ENCODE data around the gene MRPL53.

The MRPL53 gene

DNA sequence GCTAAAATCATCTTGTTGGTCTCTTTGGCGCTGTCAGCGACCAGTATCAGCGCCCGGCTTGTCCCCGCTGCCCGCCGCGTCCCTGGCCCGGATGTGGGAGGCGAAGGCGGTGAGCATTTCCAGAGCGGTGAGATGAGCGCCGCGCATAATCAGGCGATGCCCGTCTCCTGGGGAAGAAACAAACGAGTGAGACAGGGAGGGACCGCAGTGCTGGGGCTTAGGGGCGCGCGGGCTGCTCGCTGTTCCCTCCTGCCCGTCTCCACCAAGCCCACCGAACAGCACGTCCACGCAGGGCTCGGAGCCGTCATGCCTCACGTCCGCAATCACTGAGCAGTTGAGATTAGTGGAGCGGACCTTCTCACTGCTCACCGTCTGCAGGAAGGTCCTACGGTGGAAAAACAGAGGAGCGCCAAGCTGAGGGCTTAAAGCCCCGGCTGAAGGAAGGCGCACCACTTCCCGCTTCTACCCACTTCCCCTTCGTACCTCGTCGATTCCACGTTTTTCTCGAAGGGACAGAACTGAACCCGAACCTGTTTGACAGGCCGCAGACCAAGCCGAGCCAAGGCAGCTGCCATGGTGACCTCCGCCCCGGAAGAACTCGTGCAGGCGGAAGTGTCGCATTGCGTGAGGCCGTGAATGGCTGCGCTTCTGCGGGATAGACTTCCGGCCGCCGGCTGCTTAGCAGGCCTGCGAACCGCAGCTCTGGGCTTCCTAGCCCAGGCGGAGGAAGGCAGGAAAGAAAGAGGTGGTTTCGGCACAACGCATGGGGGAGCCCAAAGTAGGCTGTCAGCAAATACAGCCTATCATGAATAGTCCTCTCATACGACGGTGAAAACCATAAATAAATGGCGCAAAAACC lies at the start of gene MRPL53:
TSS of gene MRPL53 (minus strand) at position 595 of the 859 bp plus-strand sequence. CDS start at position 575, 20 bp downstream.
- no peak for TF ChIP-seq EZH2phosphoT487 (IDR thresholded peaks at IDR 0.05; ENCODE audit: low read depth)
- Histone ChIP-seq H3K4me2 (ENCODE audit: low read length) (peak within 1 kb of the TSS; percentile 80), H3K9ac (ENCODE audit: low read length) (peak within 1 kb of the TSS; percentile 81), H3K27me3 (ENCODE audit: low read depth, low read length) (no peaks in the 10 kb centered on the region), H3K9me3 (ENCODE audit: insufficient read depth, low read length) (no peaks in the 10 kb centered on the region), H4K20me1 (ENCODE audit: insufficient read depth, low read length) (no peaks in the 10 kb centered on the region), H3K36me3 (replicated peaks; ENCODE audit: low read depth, low read length) (peaks cover 16% of the 10 kb centered on the region), H3K27ac (ENCODE audit: low read length) (peak within 1 kb of the TSS; percentile 84), H3K4me1 (ENCODE audit: low read length) (peaks cover 11% of the 10 kb centered on the region), H3K79me2 (ENCODE audit: low read length) (peaks cover 10% of the 10 kb centered on the region), H2AFZ (ENCODE audit: low read depth, low read length) (peak within 1 kb of the TSS; percentile 23; the same call in 1 of the 2 replicates), H3K4me3 (ENCODE audit: low read length) (peak within 1 kb of the TSS; percentile 81)

DNA sequence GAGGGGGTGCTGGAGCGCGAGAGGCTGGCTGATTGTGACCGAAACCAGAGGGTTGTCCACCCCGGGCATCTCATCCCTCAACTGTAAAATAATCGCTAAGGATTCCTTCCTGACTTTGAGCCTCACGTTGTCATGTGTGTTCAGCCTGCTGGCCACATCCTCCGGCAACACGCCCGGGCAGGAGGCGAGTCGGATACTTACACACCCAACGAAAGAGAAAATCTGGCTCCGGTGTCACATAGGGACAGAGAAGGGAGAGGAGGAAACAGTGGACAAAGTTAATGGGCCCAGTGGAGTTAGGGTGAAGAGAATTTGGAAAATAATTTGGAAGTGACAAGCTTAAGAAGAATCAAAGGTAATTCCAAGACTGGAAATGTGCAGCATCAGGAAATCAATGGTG lies 44.2 kb upstream of the MRPL53 start:
- Histone ChIP-seq H3K27me3 (ENCODE audit: low read depth, low read length) (no peaks in the 10 kb centered on the region), H4K20me1 (ENCODE audit: insufficient read depth, low read length) (no peaks in the 10 kb centered on the region), H3K27ac (ENCODE audit: low read length) (no peak overlapping the region), H3K79me2 (ENCODE audit: low read length) (no peaks in the 10 kb centered on the region), H3K9ac (ENCODE audit: low read length) (no peak overlapping the region), H3K4me1 (ENCODE audit: low read length) (peaks cover 16% of the 10 kb centered on the region), H3K36me3 (replicated peaks; ENCODE audit: low read depth, low read length) (peaks cover 5% of the 10 kb centered on the region), H2AFZ (ENCODE audit: low read depth, low read length) (no peak overlapping the region), H3K4me3 (ENCODE audit: low read length) (no peak overlapping the region), H3K9me3 (ENCODE audit: insufficient read depth, low read length) (no peaks in the 10 kb centered on the region), H3K4me2 (ENCODE audit: low read length) (no peak overlapping the region)
- TF ChIP-seq EZH2phosphoT487 (IDR thresholded peaks at IDR 0.05; ENCODE audit: low read depth): no peak
- TF ChIP-seq, protein P1, sequence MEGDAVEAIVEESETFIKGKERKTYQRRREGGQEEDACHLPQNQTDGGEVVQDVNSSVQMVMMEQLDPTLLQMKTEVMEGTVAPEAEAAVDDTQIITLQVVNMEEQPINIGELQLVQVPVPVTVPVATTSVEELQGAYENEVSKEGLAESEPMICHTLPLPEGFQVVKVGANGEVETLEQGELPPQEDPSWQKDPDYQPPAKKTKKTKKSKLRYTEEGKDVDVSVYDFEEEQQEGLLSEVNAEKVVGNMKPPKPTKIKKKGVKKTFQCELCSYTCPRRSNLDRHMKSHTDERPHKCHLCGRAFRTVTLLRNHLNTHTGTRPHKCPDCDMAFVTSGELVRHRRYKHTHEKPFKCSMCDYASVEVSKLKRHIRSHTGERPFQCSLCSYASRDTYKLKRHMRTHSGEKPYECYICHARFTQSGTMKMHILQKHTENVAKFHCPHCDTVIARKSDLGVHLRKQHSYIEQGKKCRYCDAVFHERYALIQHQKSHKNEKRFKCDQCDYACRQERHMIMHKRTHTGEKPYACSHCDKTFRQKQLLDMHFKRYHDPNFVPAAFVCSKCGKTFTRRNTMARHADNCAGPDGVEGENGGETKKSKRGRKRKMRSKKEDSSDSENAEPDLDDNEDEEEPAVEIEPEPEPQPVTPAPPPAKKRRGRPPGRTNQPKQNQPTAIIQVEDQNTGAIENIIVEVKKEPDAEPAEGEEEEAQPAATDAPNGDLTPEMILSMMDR (IDR thresholded peaks at IDR 0.05; ENCODE audit: low read depth, low read length): no peak

DNA sequence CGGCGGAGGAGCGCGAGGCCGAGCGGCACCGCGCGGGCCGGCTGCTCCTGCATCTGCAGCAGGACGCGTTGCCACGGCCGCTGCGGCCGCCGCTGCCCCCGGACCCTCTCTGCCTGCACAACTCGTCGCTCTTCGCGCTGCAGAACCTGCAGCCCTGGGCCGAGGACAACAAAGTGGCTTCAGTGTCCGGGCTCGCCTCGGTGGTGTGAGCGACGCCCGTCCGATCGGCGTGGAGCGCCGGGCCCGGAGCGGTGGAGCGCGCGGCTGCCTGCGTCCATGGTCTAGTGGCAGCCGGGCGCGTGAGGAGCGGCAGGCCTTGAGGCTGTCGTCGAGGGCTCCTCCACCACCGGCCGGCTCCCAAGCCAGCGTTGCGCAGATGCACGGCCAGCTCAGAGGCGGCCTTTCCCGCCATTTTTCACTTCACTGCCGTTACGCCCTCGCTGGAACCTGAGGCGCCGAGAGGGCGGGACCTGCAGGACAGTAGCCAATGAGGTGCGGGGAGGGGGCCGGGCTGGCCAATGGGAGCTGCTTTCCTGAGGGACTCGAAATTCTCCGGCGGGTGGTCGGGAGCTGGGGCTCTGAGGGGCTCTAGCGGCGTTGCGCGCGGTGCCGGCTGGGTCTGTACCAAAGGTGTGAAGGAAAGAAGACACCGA lies 43.6 kb upstream of the MRPL53 start:
- Histone ChIP-seq H3K4me1 (ENCODE audit: low read length) (peaks cover 16% of the 10 kb centered on the region), H2AFZ (ENCODE audit: low read depth, low read length) (no peak overlapping the region), H3K9ac (ENCODE audit: low read length) (no peak overlapping the region), H3K27ac (ENCODE audit: low read length) (no peak overlapping the region), H3K36me3 (replicated peaks; ENCODE audit: low read depth, low read length) (peaks cover 5% of the 10 kb centered on the region), H3K79me2 (ENCODE audit: low read length) (no peaks in the 10 kb centered on the region), H3K9me3 (ENCODE audit: insufficient read depth, low read length) (no peaks in the 10 kb centered on the region), H3K27me3 (ENCODE audit: low read depth, low read length) (no peaks in the 10 kb centered on the region), H3K4me3 (ENCODE audit: low read length) (no peak overlapping the region), H3K4me2 (ENCODE audit: low read length) (no peak overlapping the region), H4K20me1 (ENCODE audit: insufficient read depth, low read length) (no peaks in the 10 kb centered on the region)
- TF ChIP-seq EZH2phosphoT487 (IDR thresholded peaks at IDR 0.05; ENCODE audit: low read depth): no peak
- TF ChIP-seq, protein P1 (IDR thresholded peaks at IDR 0.05; ENCODE audit: low read depth, low read length): no peak

DNA sequence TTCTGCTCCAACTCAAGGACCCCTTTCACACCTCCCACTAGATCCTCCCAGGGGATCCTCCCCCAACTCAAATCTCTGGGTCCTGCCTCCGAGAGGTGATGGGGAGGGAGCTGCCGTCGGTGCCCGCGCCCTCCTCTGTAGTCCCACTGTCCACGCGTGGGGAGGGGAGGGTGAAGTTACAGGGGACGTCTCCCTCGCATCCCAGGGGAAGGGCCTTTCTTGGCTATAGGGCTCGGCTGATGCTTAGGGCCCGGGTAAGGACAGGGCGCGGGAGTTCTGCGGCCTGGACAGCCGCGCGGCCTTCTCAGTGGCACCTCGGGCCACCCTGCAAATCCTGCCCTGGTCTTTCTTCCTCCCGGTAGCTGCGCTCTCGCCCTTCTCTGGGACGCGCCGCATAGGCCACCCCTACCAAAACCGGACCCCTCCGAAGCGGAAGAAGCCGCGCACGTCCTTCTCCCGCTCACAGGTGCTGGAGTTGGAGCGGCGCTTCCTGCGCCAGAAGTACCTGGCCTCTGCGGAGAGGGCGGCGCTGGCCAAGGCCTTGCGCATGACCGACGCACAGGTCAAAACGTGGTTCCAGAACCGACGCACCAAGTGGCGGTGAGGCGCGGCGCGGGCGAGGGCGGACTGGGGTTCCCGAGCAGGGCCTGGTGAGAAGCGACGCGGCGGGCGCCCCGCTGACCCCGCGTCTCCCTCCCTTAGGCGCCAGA lies 42.9 kb upstream of the MRPL53 start:
- Histone ChIP-seq H3K79me2 (ENCODE audit: low read length) (no peaks in the 10 kb centered on the region), H3K27me3 (ENCODE audit: low read depth, low read length) (no peaks in the 10 kb centered on the region), H3K9ac (ENCODE audit: low read length) (no peak overlapping the region), H3K36me3 (replicated peaks; ENCODE audit: low read depth, low read length) (peaks cover 5% of the 10 kb centered on the region), H3K27ac (ENCODE audit: low read length) (no peak overlapping the region), H3K4me2 (ENCODE audit: low read length) (peak overlapping the region; percentile 81), H4K20me1 (ENCODE audit: insufficient read depth, low read length) (no peaks in the 10 kb centered on the region), H3K9me3 (ENCODE audit: insufficient read depth, low read length) (no peaks in the 10 kb centered on the region), H3K4me1 (ENCODE audit: low read length) (peaks cover 11% of the 10 kb centered on the region), H2AFZ (ENCODE audit: low read depth, low read length) (no peak overlapping the region), H3K4me3 (ENCODE audit: low read length) (peak overlapping the region; percentile 84; the same call in 1 of the 2 replicates)
- TF ChIP-seq, protein P1 (IDR thresholded peaks at IDR 0.05; ENCODE audit: low read depth, low read length): no peak
